ENCODE data around the gene CYLD.

Gene CYLD

GRCh38 chr16:50781043-50781442 lies 39.2 kb downstream of the CYLD start:
- no peak for DNase-seq (ENCODE audit: low spot score)

- DNase-seq (ENCODE audit: low spot score): no peak
These were observed 39.6 kb downstream of the CYLD start for GRCh38 chr16:50781518-50781917.

DNA sequence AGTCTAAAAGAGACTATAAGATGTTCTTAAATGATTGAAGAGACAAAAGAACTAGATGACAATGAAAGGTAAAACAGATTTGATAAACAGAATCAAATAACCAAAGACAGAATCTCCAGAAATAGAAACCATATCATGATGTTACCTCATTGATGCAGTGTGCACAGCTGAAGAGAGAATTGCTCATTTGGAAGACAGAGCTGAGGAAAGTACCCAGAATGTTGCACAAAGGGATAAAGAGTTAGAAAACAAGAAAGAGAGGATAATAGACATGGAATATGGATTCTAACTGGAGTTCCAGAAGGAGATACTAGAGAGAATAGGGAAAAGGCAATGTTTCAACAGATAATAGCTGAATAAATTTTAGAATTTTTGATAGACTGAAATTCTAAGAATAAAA lies 47.9 kb downstream of the CYLD start:
- no peak for DNase-seq (ENCODE audit: low spot score)

DNA sequence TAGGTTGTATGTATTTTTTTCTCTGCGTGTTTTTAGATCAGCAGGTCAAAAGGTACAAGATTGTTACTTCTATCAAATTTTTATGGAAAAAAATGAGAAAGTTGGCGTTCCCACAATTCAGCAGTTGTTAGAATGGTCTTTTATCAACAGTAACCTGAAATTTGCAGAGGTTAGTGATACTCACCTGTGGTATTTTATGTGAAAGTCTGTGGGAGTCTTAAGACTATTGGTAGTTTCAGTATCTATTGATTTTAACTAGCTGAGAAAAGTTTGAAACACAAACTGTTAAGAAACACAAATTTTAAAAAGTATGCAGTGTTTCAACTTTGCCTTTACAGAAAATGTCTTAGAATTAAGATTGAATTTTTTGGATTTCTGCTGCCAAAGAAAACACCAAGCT lies 49.6 kb downstream of the CYLD start:
- no peak for DNase-seq (ENCODE audit: low spot score)

GRCh38 chr16:50796829-50797228 lies 54.9 kb downstream of the CYLD start:
- no peak for DNase-seq (ENCODE audit: low spot score)

GRCh38 chr16:50797456-50797855 lies 55.6 kb downstream of the CYLD start:
- DNase-seq (ENCODE audit: low spot score): no peak

DNA sequence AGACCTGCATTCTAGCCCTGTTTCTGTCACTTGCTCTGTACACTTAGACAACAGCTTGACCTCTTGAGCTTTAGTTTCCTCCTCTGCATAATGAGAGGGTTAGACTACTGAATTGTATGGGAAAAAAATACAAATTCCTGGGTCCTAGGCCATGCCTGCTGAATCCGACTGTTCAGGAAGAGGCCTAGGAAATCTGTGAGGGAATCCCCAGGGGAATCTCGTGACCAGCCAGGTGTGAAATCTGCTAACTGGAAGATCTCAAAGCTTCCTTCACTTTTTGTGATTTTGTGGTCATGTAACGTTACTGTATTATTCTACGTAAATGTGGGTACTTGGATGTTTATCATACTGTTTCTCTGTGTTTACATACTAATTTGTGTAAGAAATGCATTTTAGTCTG lies 58.2 kb downstream of the CYLD start:
- DNase-seq (ENCODE audit: low spot score): no peak

DNA sequence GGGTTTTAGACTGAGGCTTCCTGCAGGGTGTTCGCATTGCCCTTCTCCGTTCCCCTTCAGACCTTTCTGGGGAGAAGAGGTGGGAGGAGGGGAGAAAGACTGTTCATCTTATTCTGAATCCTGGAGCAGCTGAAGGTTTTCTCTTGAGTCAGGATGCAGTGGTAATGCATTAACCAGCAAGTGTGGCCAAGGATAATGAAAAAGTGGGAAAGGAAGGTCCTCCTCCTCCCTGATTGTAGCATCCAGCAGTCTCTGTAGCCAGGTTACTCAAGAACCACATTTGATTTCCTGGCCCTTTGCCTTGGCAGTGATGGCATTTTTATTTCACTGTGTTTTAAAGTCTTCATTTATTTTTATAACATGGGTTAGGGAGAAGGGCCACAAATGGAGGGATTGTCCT lies 59.1 kb downstream of the CYLD start:
- no peak for DNase-seq (ENCODE audit: low spot score)

DNA sequence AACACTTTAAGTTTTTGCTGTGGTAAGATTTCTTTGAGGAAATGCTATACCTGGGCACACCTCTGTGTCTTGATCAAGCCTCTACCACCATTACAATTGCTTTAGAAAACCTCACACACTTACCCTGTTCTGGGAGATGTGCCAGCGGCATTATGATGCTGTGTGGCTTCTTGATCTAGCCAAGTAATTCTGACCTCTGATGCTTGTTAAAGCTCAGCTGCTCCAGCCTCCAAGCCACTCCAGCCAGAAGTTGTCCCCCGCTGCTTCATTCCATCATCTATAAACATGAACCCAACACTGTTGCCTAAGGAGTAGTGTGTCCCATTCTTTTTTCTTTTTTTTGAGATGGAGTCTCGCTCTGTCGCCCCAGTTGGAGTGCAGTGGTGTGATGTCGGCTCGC lies 60.1 kb downstream of the CYLD start:
- DNase-seq (ENCODE audit: low spot score): no peak

DNA sequence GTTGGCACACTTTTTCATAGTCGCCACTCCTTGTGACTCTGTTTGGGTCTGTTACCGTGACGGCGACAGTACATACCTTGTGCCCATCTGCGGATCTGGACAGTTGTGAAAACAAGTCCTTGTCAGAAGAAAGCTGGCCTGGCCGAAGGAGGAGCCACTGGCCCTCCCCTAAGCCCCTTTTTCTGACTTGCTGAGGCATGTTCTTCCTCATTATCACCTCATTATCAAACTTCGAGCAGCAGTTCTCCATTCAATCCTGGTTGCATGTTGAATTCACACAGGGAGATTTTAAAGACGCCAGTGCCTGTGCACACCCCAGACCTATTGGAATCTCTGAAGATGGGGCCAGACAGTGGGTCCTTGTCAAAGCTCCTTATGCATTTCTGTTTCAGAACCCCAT lies 61.1 kb downstream of the CYLD start:
- no peak for DNase-seq (ENCODE audit: low spot score)

DNA sequence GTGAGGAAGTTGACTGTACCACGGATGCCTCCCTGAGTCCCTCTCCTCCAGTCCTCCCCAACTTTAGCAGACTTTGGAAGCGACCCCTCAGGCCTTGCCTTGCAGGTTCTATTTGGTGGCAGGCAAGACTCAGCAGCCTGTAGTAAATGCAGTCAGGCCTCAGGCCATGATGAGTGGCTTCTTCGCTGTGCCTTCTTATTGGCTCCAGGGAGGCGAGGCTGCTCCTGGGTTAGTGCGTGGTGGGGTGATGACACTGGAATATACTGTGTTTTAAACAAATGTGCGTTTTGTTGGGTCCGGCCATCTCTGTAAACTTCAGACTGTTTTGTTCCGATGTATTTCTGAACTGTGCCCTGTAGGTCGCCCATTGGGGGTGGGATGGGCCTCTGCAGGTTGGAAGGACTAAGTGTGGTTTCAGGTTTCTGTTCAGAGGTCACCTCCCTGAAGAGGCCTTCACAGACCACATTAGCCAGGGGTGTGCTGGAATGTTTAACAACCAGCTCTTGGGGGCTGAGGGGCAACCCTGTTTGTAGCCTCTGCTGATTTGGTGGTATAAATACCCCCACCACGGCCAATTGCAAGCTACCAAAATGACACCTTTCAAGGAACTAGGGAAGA lies 62.5 kb downstream of the CYLD start:
- DNase-seq (ENCODE audit: low spot score): no peak

DNA sequence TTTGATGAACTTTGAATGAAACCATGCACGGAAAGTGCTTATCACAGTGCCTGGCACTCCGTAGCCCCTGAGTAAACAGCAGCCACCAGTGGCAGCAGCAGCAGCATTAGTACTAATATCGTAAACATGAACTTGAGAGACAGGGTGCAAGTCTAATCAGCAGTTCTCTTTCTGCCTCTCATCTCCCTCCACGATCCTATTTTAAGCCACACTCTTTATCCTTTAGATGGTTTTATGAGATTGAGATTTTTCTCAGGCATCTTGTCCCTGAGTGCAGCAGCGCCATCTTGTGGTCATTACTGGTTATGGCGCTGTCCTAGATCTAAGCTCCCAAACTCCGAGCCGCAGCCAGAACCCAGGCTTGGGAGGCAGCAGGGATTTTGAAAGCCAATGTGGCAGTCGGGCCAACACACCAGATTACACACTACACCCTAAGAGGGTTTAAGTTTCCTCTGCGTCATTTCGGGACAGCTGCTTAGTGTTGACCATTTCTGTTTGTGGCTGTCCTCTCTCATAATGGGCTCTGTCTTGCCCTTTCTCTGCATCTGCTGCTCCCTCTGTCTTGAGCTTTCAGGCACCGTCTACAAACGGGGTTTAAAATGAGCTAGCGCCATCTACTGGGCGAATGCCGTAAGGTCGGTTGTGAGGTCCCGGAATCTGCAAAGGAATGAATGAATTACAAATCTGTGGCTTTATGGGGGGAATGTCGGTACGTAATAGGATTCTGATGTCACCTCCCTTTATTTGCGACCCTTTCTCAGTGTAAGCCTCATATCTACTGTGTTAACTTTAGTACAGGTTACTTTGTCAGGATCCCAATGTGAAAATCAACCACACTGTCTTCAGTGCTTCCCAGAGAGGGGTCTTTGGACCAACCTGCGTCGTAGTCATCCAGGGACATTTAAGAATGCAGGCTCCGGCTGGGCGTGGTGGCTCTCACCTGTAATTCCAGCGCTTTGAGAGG lies 64.5 kb downstream of the CYLD start:
- peak; percentile 54 for DNase-seq (ENCODE audit: low spot score)

GRCh38 chr16:50808929-50809538 lies 67.1 kb downstream of the CYLD start:
- no peak for DNase-seq (ENCODE audit: low spot score)

DNA sequence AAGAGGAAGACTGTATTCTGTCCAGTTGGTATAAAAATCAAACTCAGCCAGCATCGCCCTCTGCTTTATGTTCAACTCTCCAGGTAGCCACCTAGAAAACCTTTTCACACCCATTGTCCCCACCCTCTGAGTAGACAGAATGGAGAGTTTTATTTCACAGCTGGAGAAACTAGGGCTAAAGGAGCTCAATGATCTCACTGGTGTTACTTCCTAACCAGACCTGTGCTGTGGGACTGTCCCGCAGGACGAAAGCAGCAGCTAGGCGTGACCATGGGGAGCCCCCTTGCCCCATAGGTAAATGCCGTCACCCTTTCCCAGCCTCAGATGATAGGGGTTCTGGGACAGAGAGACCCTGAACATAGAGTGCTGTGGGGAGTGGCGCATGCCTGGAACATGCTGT lies 67.7 kb downstream of the CYLD start:
- DNase-seq (ENCODE audit: low spot score): no peak

- no peak for DNase-seq (ENCODE audit: low spot score)
These were observed 68.5 kb downstream of the CYLD start for GRCh38 chr16:50810241-50810965.

GRCh38 chr16:50812046-50812445 lies 70.2 kb downstream of the CYLD start:
- no peak for DNase-seq (ENCODE audit: low spot score)

GRCh38 chr16:50812876-50813466 lies 71.1 kb downstream of the CYLD start:
- no peak for DNase-seq (ENCODE audit: low spot score)

DNA sequence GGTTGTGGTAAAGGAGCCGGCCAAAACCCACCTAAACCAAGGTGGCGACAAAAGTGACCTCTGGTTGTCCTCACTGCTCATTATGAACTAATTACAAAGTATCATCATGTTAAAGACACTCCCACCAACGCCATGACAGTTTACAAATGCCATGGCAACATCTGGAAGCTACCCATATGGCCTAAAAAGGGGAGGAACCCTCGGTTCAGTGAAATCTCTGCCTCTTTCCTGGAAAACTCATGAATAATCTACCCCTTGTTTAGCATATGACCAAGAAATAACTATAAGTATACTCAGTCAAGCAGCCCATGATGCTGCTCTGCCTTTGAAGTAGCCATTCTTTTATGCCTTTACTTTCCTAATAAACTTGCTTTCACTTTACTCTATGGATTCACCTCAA lies 72.2 kb downstream of the CYLD start:
- DNase-seq (ENCODE audit: low spot score): no peak

DNA sequence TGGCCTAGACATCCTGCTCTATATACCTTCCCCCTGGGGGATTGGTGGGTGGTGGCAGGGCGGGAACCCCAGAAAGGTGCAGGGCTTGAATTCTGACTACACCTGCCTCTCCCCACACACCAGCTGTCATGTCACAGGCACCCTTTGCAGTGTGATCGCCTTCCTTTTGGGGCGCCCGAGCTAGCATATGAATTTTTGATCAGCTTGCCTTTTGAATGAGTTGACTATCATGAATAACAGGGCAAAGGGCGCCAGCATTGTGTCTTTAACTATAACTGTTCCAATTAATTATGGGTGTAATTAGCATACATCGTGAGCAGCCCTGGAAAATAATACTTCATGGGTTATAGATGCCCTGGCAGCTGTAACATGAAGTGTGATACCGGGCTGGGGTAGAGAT lies 72.7 kb downstream of the CYLD start:
- no peak for DNase-seq (ENCODE audit: low spot score)

DNA sequence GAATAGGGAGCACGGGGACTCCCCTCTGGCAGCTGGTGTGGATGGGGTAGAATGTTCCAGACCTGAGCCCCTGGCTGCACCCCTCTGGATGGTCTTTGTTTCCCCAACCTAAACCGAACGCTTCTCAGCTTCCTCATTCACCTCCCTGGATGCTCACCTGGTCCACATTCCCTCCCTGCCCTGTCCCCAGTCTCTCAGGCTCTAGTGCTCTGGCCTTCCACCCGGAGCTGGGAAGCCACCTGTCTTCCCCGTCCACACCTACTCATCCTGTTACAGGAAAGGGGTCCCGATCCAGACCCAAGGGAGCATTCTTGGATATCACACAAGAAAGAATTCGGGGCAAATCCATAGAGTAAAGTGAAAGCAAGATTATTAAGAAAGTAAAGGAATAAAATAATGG lies 73.5 kb downstream of the CYLD start:
- no peak for DNase-seq (ENCODE audit: low spot score)

DNA sequence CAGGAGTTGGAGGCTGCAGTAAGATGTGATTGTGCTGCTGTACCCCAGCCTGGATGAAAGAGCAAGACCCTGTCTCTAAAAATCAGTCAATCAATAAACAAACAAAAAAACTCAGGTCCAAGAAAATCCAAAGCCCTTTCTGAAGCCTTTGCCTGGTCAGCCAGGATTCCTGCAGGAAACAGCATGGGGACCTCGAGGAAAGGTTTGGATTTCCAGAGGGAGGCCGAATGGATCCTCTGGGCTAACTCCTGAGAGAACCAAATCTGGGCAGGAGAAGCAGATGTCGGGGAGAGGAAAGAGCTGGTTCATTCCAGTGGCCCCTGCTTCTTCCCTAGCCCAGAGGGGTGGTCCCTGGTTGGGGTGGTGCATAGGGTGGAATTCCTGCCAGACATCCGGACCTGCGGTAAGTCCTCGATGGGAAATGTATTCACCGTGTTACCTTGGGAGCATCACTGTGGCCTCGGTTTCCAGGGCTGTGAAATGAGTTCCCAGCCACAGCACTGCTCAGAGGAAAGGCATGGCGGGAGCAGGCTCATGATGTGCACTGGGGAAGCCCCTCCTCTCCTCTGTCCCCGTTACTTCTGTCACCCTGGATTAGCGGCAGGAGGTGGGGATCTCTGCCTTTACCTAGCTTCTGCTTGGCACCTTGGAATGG lies 75.1 kb downstream of the CYLD start:
- no peak for DNase-seq (ENCODE audit: low spot score)

GRCh38 chr16:50818380-50818779 lies 76.5 kb downstream of the CYLD start:
- DNase-seq (ENCODE audit: low spot score): no peak

Data from HuH-7 (cell line).